GM19397 (cell line): ENCODE results near the gene FBXW9.
"Not testable (repeated sequence)": the region's sequence is repeated elsewhere in the genome, so short reads cannot be mapped to it uniquely, and the experiment has no call there.

Experiments
- ATAC-seq: cut with Tn5 transposase; IDR thresholded peaks from one replicate; pipeline ENCODE4 v1.9.1; 2021; ENCODE audit warnings: mild to moderate bottlenecking, moderate library complexity; ENCODE audit not compliant: unreplicated experiment

Gene FBXW9

GRCh38 chr19:12696366-12697335 lies at the start of gene FBXW9:
Gene FBXW9 (minus strand): TSS chr19:12696631. CDS start chr19:12696581, 50 bp downstream.
- ATAC-seq: peak; percentile 74

- ATAC-seq: no peak
Observed at GRCh38 chr19:12745166-12745897, 48.9 kb upstream of the FBXW9 start.

- ATAC-seq: no peak
Observed at GRCh38 chr19:12737835-12738351, 41.5 kb upstream of the FBXW9 start.

GRCh38 chr19:12736995-12737834 lies 40.8 kb upstream of the FBXW9 start, which contains the start of gene GET3:
Gene GET3 (plus strand): TSS chr19:12737497. CDS start chr19:12737506, 9 bp downstream.
- peak; percentile 70 for ATAC-seq

GRCh38 chr19:12733369-12734214 lies 37.2 kb upstream of the FBXW9 start:
- ATAC-seq: no peak

- no peak for ATAC-seq
Observed at GRCh38 chr19:12731337-12731736, 34.9 kb upstream of the FBXW9 start.

- no peak for ATAC-seq
Observed at GRCh38 chr19:12730064-12730463, 33.6 kb upstream of the FBXW9 start.

- no peak for ATAC-seq
Observed at GRCh38 chr19:12727745-12728433, 31.5 kb upstream of the FBXW9 start.

GRCh38 chr19:12726988-12727316 lies 30.5 kb upstream of the FBXW9 start:
- ATAC-seq: no peak

- not testable (repeated sequence) for ATAC-seq
Observed at GRCh38 chr19:12725612-12726011, 29.2 kb upstream of the FBXW9 start.

GRCh38 chr19:12723641-12724426 lies 27.4 kb upstream of the FBXW9 start, which contains the start of gene TNPO2:
Gene TNPO2 (minus strand): TSS chr19:12723932. CDS start chr19:12720977, 2,955 bp downstream.
- ATAC-seq: no peak

GRCh38 chr19:12723381-12723640 lies 26.9 kb upstream of the FBXW9 start:
- no peak for ATAC-seq

- peak; percentile 76 for ATAC-seq
Observed at GRCh38 chr19:12722566-12723380, 26.3 kb upstream of the FBXW9 start.

GRCh38 chr19:12721656-12722565 lies 25.5 kb upstream of the FBXW9 start:
- ATAC-seq: no peak

GRCh38 chr19:12720851-12721655 lies 24.6 kb upstream of the FBXW9 start:
- no peak for ATAC-seq

- no peak for ATAC-seq
Observed at GRCh38 chr19:12720296-12720695, 23.9 kb upstream of the FBXW9 start.
